Fibroblast of skin of left quadriceps (primary cell): ENCODE data around the gene SEMA3G.

ENCODE experiments used
- DNase-seq, 2 experiments: peaks; one replicate each; pipeline ENCODE4 v3.0.0-alpha.2; 2013; ENCODE audit warnings: low read depth in 2 of 2

The SEMA3G gene

DNA sequence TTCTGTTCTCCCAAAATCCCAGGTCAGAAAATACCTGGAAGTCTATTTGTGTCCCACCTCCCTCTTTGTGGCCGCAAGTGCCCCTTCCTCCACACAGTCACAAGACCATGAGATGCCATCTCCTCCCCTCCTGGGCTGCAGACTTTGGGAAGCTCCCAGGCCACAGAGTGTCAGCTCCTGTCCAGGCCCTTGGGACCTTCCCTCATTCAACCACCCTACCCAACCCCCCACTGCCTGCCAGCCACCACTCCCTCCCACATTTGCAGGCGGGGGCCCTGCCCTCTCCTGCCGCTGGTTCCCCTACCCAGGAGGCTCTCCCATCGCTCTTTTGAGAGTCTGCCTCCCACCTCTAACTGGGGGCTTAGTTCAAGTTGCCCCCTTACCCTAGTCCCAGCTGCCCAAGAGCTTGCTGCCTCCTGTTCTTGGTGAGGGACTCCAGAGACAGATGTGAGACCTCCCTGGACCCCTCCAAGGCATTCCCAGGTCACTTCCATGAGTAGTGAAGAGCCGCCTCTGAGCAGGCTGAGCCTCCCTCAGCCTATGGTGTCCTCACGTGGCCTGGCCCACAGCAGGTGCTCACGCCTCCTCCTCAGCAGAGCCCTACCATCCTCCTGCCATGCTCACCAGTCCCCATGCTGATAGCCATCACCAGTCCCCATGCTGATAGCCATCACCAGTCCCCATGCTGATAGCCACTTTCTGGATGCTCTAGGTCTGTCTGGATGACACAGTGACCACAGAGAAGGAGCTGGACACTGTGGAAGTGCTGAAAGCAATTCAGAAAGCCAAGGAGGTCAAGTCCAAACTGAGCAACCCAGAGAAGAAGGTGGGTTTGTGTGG lies 34.4 kb upstream of the SEMA3G start:
- no peak for DNase-seq

DNA sequence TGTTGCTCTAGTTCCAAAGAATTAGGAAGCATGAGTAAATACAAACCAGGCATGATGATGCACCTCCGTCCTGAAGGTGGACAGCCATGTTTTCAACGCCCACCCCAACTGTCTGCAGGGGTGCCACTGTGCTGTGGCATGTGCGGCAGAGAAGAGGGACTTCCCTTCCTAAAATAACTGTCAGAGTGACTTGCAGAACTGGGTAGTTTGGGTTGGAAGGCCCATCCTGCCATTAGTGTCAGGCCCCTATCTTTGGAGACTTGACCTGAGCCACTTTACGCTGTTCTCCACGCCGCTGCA lies 32.8 kb upstream of the SEMA3G start:
- no peak for DNase-seq

DNA sequence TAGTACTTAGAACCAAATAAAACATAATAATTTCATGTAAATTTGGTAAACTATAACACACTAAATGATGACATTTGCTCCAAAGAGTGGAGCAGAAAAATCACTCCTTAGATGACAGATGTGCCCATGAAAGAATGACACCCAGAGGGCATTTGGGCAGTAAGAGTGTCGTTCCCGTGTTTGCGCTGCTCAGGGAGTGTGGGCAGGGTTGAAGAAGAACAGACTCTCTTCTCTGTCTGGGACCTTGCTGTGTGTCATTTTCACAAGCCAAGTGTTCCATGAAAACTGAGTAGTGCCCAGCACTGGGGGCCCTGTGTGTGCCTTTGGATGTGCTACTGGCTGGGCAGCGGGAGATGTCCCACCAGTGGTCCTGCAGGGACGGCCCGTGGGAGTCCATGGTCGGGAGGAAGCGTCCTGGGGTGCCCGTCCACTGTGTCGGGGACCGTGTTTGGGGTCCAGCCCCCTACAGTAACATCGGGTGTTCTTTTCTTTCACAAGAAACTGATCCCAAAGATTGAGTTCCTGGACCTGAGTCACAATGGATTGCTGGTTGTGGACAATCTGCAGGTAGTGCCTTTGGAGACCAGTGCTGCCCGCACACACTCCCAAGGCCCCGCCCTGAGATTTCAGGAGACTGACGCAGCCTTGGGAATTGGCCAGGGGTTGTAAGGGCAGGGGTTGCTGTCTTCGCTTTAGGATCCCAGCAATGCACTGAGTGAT lies 32.3 kb upstream of the SEMA3G start:
- DNase-seq = no peak

DNA sequence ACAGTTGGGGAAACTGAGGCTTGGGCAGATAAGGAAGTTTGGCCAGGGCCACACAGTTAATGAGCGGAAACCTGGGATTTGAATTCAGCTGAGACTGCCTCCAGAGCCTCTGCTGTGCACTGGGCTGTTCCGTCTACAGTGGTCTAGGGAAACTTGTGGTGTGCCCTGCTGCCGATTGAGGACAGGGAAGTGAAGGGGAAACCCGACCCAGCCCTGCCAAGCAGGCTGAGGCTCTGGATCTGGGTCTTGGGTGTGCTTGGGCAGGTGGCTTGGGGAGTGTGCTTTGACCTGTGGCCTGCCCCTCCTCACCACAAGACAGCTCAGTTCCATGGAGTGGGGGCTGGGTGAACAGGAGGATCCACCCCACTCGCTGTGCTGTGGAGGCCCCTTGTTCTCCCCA lies 28.1 kb upstream of the SEMA3G start:
- DNase-seq = no peak

DNA sequence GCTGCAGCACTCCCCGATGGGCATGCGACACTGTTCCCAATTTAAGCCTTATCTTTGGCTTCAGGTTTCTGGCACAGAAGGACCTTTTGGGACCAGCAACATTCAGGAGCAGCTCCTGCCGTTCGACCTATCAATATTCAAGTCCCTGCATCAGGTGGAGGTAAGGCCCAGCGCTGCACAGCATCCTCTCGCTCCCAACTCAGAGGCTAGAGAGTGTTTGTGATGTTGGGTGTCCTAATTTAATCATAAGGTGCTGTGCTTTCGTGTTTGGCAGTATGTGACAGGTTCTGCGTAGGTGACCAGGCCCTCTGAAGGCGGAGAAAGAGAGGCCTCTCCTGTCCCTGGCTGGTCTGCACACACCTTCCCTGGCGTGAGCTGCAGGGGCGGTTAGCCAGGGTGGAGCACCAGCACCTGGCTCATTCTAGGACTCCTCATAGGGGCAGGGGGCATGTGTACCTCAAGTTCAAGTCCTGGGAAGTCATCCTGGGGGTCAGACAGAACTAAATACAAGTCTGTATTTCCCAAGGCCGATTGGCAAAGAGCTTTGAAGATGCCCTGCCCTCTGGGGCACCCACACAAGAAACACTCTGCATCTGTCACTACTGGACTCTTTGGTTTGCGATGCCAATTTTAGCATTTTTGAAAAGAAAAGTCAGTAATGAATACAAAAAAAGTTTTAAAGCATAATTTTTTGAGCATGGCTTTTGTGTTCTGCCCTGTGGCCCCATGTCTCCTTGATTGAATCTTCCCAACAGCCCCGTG lies 27.5 kb upstream of the SEMA3G start:
- DNase-seq = no peak

DNA sequence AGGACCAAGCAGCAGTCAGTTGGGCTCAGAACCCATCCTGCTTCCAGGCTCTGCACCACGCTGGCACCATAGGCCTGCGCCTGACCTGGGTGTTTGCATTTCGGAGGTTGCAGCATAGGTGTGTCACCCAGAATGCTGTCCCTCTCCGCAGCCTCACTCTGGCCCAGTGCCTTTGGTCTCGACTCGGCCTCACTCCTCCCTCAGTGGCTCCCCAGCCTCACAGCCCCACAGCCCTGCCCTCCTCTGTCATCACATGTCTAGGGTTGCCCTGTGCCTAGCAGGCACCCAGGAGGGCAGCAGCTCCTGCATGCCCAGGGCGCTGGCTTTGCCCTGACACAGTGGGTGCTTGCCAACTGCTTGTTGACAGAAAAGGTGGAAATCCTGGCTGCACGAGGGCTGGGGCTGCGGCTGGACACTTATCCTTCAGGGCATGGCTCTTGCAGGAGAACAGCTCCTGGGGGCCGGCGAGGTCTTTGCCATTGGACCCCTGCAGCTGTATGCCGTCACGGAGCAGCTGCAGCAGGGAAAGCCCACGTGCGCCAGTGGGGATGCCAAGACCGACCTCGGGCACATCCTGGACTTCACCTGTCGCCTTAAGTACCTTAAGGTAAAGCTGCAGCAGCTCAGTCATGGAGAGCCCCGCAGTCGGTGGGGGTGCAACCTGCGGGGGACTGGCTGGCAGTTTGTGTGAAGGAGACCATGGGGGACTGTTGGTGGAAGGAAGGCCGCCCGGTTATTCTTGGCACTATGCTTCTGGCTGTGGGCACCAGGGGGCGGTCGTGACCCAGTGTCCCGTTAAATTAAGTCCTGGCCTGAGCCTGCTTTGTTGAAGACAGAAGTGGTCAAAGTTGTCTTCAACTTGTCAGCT lies 26.7 kb upstream of the SEMA3G start:
- DNase-seq = no peak

DNA sequence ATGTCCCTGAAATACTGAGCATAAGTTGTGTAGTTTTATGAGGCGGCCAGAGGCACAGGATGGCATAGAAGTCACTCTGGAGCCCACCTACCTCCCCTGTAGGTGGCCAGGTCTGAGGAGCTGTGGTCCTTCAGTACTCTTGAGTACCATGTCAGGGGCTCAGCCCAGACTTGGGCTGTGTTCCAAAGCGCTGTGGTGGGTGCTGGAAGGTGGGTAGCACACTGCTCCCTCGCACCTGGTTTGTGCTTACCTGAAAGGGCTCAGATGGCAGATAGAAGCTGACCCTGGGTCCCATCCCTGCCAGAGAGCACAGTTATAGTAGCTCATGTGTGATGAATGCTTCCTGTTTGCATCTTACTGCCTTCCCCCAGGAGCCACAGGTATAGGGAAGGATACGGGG lies 26.0 kb upstream of the SEMA3G start:
- no peak for DNase-seq

DNA sequence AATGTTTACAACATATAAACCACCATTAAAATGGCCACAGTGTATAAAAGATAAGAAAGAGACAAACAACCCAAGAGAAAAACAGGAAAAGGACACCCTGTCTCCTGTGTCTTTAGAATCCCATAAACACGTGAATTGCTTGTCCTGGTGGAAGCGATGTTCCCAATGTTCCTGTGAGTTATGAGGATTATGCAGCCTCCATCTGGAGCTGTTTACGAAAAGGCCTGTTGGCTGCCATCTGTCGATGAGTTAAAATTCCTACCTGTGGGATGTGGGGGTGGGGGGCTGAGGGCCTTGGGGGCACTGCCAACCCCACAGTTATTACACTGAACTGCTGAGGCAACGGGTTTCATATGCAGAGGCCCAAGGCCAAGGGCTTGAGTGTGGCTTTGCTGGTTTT lies 24.1 kb upstream of the SEMA3G start:
- no peak for DNase-seq

DNA sequence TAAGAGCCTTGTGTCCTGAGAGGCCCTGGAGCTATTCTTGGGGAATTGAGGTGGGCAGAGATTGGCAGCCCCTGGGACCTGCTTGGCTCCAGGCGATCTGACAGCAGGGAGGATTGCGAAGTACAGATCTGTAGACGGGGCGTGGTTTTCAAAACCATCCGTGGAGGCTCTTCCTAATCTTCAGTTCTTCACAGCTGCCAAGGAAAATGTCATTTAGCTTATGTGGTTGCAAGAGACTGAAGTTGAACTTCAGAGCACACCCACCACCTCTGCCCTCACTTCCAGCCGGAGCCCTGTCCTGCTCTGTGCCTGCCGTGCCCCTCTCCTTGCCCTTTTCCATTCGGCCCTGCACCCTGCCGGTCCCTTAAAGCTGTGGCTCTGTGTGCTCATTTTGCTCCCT lies 23.4 kb upstream of the SEMA3G start:
- DNase-seq = no peak

DNA sequence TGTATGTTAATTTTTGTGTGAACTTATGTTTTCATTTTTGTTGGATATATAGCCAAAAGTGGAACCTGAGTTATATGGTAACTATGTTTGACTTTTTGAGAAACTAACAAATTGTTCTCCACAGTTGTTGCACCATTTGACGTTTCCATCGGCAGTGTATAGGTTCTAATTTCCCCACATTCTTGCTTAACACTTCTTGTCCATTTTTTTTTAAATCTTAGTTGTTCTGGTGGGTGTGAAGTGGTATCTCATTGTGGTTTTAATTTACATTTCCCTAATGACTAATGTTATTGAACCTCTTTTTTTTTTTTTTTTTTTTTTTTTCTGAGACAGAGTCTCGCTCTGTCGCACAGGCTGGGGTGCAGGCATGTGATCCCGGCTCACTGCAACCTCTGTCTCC lies 18.5 kb upstream of the SEMA3G start:
- no peak for DNase-seq

DNA sequence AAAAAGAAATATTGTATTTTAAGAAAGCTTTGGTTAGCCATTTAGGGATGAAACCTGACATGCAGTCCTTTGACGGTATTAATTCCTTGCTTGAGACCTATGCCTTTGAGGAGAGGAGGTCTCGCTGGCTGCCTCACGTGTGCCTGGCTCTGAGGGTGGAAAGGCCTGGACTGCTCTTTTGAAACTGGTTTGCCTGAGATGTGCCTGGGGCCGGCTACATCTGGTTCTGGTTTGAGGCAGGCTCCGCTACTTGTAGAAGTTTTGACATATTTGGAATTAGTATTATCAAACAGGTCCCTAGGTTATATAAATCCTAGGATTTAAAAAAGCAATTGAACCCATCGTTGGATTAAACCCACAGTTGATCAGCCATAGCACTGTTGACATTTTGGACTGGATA lies 17.0 kb upstream of the SEMA3G start:
- no peak for DNase-seq

DNA sequence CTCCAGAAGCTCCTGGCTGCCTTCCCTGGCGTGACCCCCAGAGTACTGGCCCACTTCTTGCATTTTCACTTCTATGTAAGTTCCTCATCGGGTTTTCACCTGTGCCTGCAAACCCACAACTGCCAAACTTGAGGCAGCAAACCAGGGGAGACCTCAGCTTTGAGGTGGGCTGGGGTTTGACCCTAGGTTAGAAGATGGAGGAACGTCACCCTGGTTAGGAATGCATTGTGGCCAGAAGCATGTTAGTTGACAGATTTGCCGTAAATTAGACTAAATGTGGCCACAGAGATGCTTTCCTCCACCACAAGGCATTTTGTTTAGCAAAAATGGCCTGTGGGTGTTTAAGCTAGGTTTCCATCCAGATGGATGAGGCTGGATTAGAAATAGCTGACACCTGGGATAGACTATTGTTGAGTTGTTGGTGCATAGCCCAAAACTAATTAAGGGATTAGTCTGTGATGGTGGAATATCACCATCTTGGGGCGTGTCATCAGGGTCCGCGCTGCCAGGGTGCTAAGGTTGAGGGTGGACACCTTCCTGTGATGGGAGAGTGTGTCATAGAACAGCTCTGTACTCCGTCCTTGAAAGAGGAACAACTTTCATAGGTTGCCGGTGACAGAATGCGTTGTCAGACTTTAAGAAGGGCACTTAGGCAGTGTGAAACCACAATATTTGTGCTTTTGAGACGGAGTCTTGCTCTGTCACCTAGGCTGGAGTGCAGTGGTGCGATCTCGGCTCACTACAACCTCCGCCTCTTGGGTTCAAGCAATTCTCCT lies 14.1 kb upstream of the SEMA3G start:
- DNase-seq = no peak

DNA sequence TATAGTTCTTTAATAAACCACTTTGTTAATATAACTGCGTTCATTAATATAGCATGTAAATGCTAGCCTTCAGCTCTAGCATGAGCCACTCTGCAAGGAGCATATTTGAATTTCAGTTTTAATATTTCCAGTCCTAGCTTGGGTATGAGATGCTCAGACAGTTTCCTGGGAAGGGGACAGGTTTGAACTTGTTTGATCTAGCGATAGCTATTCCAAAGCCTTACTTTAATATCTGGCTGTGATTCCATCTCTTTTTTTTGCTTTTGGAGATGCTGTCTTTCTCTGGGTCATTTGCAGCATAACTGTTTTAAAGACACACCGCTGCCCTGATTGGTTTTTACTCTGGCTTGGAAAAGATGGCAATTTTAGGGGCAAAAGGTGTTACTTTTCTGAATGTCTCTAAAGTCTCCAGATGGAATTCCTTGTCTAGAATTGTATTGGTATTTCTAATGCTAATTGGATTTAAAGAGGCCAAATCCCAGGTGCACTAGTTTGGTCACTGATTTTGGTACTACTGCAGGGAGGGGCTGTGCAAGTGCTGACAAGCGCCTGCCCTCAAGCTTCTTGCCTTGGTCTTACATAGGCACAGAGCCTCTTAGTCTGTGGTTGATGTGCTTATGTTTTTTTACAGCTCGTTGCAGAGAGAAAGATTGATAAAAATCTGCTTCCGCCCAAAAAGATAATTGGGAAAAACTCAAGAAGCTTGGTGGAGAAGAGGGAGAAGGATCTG lies 13.3 kb upstream of the SEMA3G start:
- DNase-seq = no peak

DNA sequence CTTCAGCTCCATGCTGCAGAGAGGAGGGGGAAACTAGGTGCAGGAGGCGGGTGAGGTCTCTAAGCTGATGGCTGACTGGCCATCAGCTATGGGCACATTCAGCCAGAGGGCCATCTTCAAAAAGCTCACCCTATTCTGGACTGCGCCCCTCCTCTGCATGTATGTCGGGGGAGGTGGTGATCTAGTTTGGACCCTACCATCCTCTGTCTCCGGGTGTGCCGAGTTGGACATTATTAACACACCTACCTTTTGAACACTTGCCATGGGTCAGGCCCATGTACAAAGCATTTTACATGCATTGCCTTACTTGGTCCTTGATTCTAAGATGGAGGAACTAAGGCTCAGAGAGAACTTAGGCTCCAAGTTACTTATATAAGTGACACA lies 11.9 kb upstream of the SEMA3G start:
- no peak for DNase-seq

DNA sequence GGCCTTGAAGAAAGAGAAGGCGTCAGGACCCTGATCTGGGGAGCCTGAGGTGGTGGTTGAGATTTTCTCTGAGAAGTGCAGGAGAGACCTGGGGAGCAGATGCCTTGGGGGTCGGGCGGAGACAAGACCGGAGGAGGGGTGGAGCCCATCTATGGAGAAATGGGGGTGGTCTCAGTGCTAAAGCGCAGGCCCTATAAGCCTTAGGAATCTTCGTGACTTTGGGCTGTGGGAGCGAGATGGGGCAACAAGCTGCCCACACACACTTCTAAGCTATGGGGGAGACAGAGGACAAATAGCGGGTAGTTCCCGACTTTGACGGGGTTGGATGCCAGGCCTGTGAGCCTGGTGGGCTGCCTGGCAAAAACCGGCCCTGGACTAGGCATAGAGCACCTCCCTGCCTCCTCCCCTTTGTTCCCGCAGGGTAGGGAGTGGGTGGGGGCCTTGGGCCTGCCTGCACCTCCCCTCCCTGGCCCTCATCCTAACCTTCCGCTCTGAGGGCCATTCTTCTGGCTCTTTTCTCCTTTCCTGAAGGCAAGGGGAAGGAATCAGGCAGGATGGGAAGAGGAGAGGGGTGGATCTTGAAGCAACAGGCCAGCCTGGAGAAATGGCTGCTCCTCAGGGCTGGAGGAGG lies 11.4 kb upstream of the SEMA3G start:
- DNase-seq = no peak

DNA sequence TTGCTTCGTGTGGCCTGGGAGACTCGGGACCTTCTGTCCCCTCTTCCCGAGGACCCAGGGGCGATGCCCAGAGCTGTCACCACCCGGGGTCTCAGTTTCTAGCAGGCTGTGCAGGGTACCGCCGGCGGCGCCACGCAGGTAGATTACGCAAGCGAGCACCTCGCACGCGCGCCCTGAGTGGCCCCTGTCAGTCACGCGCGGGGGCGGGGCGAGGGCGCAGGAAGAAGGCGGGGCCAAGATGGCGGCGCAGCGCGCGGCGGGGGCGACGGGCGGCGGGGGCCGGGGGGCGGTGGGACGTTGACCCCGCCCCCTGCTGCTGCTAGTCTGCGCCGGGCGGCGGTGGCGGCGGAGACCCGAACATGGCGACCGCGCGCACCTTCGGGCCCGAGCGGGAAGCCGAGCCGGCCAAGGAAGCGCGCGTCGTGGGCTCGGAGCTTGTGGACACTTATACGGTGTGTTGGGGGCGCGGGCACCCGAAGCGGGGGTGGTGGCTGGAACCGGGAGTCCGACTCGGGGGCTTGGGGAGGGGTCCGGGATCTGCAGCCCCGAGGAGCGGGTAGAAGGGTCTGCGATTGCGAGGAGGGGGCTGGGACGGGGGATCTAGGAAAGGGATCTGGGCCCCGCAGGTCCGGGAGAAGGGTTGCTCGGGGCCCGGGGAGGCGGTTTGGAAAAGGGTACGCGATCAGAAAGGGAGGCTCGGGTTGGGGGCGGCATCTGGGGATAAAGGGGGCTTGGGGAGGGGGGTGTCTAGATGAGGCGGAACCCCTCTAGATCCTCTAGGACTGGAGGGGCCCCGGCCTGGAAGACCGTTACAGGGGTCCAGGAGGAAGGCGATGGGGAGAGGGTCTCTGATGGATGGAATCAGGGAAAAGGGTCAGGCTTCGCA lies 10.6 kb upstream of the SEMA3G start, which contains the start of gene NISCH:
Gene NISCH (plus strand): TSS at position 322 of the 886 bp plus-strand sequence. CDS start 38 bp downstream, at position 360.
- peak; percentile 62 to 63 for DNase-seq

DNA sequence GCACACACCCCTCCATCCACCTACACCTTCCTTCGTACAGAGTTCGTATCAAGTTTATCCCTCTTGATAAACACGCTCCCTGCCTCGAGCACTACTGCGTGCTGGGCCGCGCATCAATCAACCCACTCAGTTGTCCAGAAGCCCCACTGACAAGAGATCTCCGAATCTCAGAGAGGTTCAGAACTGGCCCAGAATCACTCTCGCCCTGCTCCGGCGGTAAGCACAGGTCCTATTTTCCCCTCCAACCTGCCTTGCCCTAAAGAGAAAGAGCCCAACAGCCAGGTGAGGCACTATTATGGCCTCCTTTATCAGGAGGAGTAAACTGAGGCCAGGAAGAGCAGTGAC lies 10.0 kb upstream of the SEMA3G start:
- no peak for DNase-seq

DNA sequence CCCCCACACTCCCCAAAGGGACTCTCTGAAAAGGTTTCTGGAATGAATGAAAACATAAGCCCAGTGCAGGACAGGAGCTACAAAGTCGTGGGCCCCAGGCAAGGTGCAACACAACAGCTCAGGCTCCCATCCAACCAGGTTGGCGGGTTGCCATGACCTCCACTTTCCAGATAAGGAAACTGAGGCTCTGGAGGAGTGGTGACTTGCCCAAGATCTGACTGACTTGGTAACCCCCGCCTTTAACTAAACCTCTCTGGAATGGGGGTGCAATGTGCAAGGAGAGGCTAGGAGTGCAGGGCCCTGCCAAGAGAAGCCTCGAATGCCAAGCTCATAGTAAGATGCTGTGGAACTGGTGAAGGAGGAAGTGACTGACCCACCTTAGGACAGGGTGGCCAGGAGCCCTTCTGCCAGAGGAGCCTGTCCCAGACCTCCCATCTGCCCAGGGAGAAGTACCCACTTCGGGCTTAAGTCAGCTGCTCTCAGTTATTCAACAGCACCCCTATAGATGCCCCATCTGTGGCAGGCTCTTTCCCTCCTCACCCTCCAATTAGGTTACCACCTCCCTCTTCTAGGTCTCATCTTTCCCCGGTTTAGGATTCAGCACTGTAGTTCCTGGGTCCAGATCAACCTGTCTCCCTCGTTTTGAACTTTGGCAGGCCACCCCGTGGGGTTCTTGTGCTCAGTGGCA lies 9.5 kb upstream of the SEMA3G start:
- no peak for DNase-seq
